Nephron progenitor cell (in vitro differentiated cells): ENCODE data around the gene ABCC3.

Source experiments
- DNase-seq: peaks from one replicate; pipeline ENCODE4 v3.0.0; 2021
- H3K27ac Mint-ChIP-seq: 2 replicates; pipeline ENCODE4 v1.8.0; 2021; ENCODE audit warnings: mild to moderate bottlenecking, moderate library complexity, mixed read lengths
- H3K27me3 Mint-ChIP-seq: 2 replicates; pipeline ENCODE4 v1.8.0; 2021; ENCODE audit warnings: mild to moderate bottlenecking, low read depth, mixed read lengths; ENCODE audit not compliant: poor library complexity
- H3K36me3 Mint-ChIP-seq: 2 replicates; pipeline ENCODE4 v1.8.0; 2021; ENCODE audit warnings: low read depth, mixed read lengths
- H3K4me1 Mint-ChIP-seq: 2 replicates; pipeline ENCODE4 v1.8.0; 2021; ENCODE audit warnings: mixed read lengths
- H3K4me3 Mint-ChIP-seq: 2 replicates; pipeline ENCODE4 v1.8.0; 2021; ENCODE audit warnings: mild to moderate bottlenecking, moderate library complexity, mixed read lengths
- H3K9me3 Mint-ChIP-seq: 2 replicates; pipeline ENCODE4 v1.8.0; 2021; ENCODE audit warnings: mild to moderate bottlenecking, moderate library complexity, mixed read lengths
- TF ChIP-seq, protein P1 (sequence below): fragments of 200-600 bp; sonication (generic); IDR thresholded peaks from 2 replicates; pipeline ENCODE4 v1.5.0; 2021; ENCODE audit warnings: antibody characterized with exemption

The ABCC3 gene

GRCh38 chr17:50620858-50621257 is 13.8 kb upstream of the ABCC3 start:
- H3K9me3 Mint-ChIP-seq = no peaks in the 10 kb centered on the region
- no peak for DNase-seq
- H3K27me3 Mint-ChIP-seq = peaks cover 22% of the 10 kb centered on the region
- peaks cover 63% of the 10 kb centered on the region for H3K4me1 Mint-ChIP-seq
- no peak overlapping the region for H3K27ac Mint-ChIP-seq
- TF ChIP-seq, protein P1, sequence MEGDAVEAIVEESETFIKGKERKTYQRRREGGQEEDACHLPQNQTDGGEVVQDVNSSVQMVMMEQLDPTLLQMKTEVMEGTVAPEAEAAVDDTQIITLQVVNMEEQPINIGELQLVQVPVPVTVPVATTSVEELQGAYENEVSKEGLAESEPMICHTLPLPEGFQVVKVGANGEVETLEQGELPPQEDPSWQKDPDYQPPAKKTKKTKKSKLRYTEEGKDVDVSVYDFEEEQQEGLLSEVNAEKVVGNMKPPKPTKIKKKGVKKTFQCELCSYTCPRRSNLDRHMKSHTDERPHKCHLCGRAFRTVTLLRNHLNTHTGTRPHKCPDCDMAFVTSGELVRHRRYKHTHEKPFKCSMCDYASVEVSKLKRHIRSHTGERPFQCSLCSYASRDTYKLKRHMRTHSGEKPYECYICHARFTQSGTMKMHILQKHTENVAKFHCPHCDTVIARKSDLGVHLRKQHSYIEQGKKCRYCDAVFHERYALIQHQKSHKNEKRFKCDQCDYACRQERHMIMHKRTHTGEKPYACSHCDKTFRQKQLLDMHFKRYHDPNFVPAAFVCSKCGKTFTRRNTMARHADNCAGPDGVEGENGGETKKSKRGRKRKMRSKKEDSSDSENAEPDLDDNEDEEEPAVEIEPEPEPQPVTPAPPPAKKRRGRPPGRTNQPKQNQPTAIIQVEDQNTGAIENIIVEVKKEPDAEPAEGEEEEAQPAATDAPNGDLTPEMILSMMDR = peak; percentile 34
- H3K4me3 Mint-ChIP-seq = no peak overlapping the region
- H3K36me3 Mint-ChIP-seq = no peaks in the 10 kb centered on the region

DNA sequence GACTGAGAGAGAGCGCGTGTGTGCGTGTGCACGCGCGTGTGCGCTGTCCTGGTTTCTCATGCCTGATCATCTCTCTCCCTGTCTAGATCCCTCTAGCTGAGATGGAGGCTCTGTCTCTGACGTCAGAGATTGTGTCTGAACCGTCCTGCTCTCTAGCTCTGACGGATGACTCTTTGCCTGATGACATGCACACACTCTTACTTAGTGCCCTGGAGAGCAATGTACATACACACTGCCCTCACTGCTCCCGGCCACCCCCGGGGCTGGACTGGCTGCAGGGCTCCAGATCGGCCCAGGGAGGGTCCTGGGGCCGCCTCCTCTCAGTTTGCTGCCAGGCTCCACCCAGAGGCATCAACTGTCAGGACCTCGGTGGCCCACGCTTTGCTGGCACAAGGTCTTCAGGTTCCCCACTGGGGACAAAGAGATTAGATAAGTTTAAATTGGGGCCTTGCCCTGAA is 13.1 kb upstream of the ABCC3 start:
- Mint-ChIP-seq H3K27me3 (peaks cover 19% of the 10 kb centered on the region), H3K27ac (no peak overlapping the region), H3K4me3 (peak overlapping the region; percentile 14), H3K4me1 (peaks cover 71% of the 10 kb centered on the region), H3K36me3 (no peaks in the 10 kb centered on the region), H3K9me3 (no peaks in the 10 kb centered on the region)
- DNase-seq = no peak
- TF ChIP-seq, protein P1 = no peak

GRCh38 chr17:50624321-50624934 is 10.3 kb upstream of the ABCC3 start:
- Mint-ChIP-seq H3K4me1 (peaks cover 89% of the 10 kb centered on the region), H3K4me3 (no peak overlapping the region), H3K27me3 (peaks cover 26% of the 10 kb centered on the region), H3K36me3 (no peaks in the 10 kb centered on the region), H3K27ac (no peak overlapping the region), H3K9me3 (no peaks in the 10 kb centered on the region)
- TF ChIP-seq, protein P1 = no peak
- no peak for DNase-seq

DNA sequence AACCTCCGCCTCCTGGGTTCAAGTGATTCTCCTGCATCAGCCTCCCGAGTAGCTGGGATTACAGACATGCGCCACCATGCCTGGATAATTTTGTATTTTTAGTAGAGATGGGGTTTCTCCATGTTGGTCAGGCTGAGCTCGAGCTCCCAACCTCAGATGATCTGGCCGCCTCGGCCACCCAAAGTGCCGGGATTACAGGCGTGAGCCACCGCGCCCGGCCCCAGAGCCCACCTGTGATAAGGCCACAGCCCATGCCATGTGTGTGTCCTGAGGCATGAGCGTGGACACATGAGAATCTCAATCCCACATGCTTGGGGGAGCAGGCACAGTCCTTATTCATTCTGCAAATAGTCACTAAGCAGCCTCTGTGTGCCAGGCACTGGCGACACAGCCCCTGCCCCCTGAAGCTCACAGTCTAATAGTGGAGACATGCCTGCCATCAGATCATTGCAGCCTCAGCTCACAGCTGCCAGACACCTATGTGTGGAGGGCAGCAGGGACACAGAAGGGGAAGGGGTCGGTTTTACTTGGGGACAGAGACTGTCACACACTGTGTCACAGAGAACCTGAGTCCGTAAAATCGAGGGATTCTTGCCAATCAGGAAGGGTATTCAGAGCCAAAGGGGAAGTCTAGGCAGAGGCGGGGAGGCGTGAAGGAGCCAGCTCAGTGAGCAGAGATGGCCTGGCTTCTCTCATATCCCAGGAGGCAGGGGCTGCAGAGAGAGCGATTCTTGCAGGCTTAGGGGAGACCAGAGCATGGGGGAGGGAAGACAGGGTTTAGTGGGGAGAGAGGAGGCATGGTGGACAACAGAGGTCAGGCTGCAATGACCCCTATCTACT is 9.4 kb upstream of the ABCC3 start:
- Mint-ChIP-seq H3K36me3 (no peaks in the 10 kb centered on the region), H3K4me1 (peaks cover 84% of the 10 kb centered on the region), H3K4me3 (no peak overlapping the region), H3K27ac (peak overlapping the region; percentile 49), H3K9me3 (no peaks in the 10 kb centered on the region), H3K27me3 (peaks cover 34% of the 10 kb centered on the region)
- DNase-seq = no peak
- TF ChIP-seq, protein P1 = no peak

DNA sequence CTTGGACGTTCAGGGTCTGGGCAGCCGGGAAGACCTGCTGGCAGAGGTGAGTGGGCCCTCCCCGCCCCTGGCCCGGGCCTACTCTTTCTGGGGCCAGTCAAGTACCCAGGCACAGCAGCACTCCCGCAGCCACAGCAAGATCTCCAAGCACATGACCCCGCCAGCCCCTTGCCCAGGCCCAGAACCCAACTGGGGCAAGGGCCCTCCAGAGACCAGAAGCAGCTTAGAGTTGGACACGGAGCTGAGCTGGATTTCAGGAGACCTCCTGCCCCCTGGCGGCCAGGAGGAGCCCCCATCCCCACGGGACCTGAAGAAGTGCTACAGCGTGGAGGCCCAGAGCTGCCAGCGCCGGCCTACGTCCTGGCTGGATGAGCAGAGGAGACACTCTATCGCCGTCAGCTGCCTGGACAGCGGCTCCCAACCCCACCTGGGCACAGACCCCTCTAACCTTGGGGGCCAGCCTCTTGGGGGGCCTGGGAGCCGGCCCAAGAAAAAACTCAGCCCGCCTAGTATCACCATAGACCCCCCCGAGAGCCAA is 8.6 kb upstream of the ABCC3 start:
- H3K27me3 Mint-ChIP-seq = peaks cover 34% of the 10 kb centered on the region
- peaks cover 80% of the 10 kb centered on the region for H3K4me1 Mint-ChIP-seq
- no peaks in the 10 kb centered on the region for H3K36me3 Mint-ChIP-seq
- DNase-seq = peak; percentile 84
- no peak overlapping the region for H3K4me3 Mint-ChIP-seq
- no peaks in the 10 kb centered on the region for H3K9me3 Mint-ChIP-seq
- no peak overlapping the region for H3K27ac Mint-ChIP-seq
- TF ChIP-seq, protein P1 = peak; percentile 87
